Thyroid gland (tissue), 4 donors: ENCODE measurements around the gene CDK3. TPM values are rescaled to one million over a fixed set of nuclear protein-coding genes. Genes with fewer than 3 reads are reported as not detected.

Experiments used
- DNase-seq, 2 donors: peaks; one replicate each; pipeline ENCODE4 v3.0.0-alpha.2; 2019
- H3K27ac ChIP-seq, 3 donors: fragments of 200-600 bp; sonication (generic); 1 replicate in 2 of 3; 2 replicates in 1 of 3; pipeline ENCODE4 v1.5.1; 2016 to 2019; ENCODE audit warnings: mild to moderate bottlenecking in 1 of 3, moderate library complexity in 1 of 3
- H3K27me3 ChIP-seq: fragments of 200-600 bp; sonication (generic); one replicate; pipeline ENCODE4 v1.5.1; 2019
- H3K36me3 ChIP-seq, 2 donors: fragments of 200-600 bp; sonication (generic); one replicate each; pipeline ENCODE4 v1.5.1; 2016 to 2019
- H3K4me1 ChIP-seq, 2 donors: fragments of 200-600 bp; sonication (generic); one replicate each; pipeline ENCODE4 v1.5.1; 2017 to 2019
- H3K4me3 ChIP-seq, 3 donors: fragments of 200-600 bp; sonication (generic); replicated peaks in 1 of 3; 1 replicate in 2 of 3; 2 replicates in 1 of 3; pipeline ENCODE4 v1.5.1; 2016; ENCODE audit warnings: mild to moderate bottlenecking in 1 of 3
- H3K9me3 ChIP-seq: fragments of 200-600 bp; sonication (generic); one replicate; pipeline ENCODE4 v1.5.1; 2017
- POLR2A ChIP-seq, 2 donors: fragments of 450-650 bp; IDR thresholded peaks; one replicate each; pipeline ENCODE4 v1.6.1; 2017; ENCODE audit warnings: antibody characterized with exemption in 2 of 2, mild to moderate bottlenecking in 2 of 2, moderate library complexity in 1 of 2
- WGBS, 2 donors: methylation state at CpG; one replicate each; pipeline ENCODE4 v1.1.5; 2017; 5-methylcytosine and 5-hydroxymethylcytosine counted together
- intact Hi-C: fragments of 100-400 bp; cut with DNase I; formaldehyde crosslinking; loops from one replicate; pipeline ENCODE4 v1.15.1; 2023
- total RNA-seq, 4 donors: library from RNA; depleted of rRNA; stranded (reverse); fragments of >200 nt; gene quantifications; one replicate each; pipeline ENCODE4 v1.2.3, GENCODE V29; 2016
- TF ChIP-seq, protein P1 (sequence below), 6 experiments: fragments of 200-600 bp in 3 of 6; fragments of 450-650 bp in 3 of 6; sonication (generic) in 3 of 6; IDR thresholded peaks; one replicate each; pipeline ENCODE4 v1.5.1; 2016 to 2019; ENCODE audit warnings: antibody characterized with exemption in 6 of 6, mild to moderate bottlenecking in 2 of 6, inconsistent platforms in 1 of 6, moderate library complexity in 1 of 6

Gene CDK3
- total RNA-seq, 4 donors from 2014 or later, result 3.1 to 9.7 (median 9.3) TPM

DNA sequence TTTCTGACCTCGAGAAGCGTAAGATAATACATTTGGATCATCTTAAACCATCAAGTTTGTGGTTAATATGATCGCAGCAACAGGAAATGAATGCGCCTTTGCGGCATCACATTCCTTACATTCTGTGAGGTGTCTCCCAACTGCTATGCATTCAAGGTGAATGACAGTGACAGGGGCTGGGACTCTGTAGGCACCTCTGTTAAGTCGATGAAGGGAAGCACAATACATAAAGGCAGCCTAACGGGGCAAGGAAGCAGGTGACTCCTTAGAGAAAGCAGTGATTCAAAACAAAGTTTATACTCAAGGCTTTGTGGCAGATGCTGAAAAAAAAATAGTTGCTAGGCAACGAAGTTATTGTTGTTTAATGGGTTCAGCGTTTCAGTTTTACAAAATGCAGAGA, 48.1 kb downstream of the CDK3 start:
- Histone ChIP-seq H3K36me3 (peaks cover 59 to 66% of the 10 kb centered on the region in 2 donors), H3K4me1 (peaks cover 32 to 36% of the 10 kb centered on the region in 2 donors), H3K9me3 (no peaks in the 10 kb centered on the region), H3K4me3 (no peak overlapping the region), H3K27me3 (no peaks in the 10 kb centered on the region), H3K27ac (peak overlapping the region in 2 of 3 donors; percentile 23 to 92)
- TF ChIP-seq, protein P1, sequence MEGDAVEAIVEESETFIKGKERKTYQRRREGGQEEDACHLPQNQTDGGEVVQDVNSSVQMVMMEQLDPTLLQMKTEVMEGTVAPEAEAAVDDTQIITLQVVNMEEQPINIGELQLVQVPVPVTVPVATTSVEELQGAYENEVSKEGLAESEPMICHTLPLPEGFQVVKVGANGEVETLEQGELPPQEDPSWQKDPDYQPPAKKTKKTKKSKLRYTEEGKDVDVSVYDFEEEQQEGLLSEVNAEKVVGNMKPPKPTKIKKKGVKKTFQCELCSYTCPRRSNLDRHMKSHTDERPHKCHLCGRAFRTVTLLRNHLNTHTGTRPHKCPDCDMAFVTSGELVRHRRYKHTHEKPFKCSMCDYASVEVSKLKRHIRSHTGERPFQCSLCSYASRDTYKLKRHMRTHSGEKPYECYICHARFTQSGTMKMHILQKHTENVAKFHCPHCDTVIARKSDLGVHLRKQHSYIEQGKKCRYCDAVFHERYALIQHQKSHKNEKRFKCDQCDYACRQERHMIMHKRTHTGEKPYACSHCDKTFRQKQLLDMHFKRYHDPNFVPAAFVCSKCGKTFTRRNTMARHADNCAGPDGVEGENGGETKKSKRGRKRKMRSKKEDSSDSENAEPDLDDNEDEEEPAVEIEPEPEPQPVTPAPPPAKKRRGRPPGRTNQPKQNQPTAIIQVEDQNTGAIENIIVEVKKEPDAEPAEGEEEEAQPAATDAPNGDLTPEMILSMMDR (IDR thresholded peaks at IDR 0.05), result no peak
- TF ChIP-seq POLR2A (IDR thresholded peaks at IDR 0.05), result no peak
- intact Hi-C loops, result no loop called here
- 76 to 83% methylated on average over 9 of the region's 9 CpGs for WGBS, 2 donors
- no peak for DNase-seq

DNA sequence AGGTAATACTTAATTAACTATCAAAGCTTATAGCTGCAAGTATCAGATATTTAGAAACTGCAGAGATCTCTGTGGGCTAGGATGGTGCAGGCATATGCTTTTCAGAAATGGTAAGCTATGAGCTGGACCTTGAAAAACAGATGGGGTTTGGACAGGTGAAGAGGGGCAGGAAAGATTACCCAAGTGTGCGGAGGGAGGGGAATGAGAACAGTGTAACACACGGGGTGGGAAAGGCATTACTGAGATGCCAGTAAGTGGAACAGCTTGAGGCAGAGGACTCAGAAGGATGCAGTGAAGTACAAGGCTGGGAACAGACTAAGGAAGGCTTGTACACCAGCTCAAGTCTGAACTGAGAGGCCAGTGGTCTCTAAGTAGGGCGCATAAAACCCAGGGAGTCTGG, 48.6 kb downstream of the CDK3 start:
- Histone ChIP-seq H3K27ac (peak overlapping the region in 2 of 3 donors; percentile 92 to 96), H3K4me3 (no peak overlapping the region), H3K9me3 (no peaks in the 10 kb centered on the region), H3K36me3 (peaks cover 54 to 61% of the 10 kb centered on the region in 2 donors), H3K27me3 (no peaks in the 10 kb centered on the region), H3K4me1 (peaks cover 37 to 40% of the 10 kb centered on the region in 2 donors)
- intact Hi-C loops, result no loop called here
- TF ChIP-seq, protein P1 (IDR thresholded peaks at IDR 0.05), result no peak
- TF ChIP-seq POLR2A (IDR thresholded peaks at IDR 0.05), result no peak
- 82 to 93% methylated on average over 3 of the region's 3 CpGs for WGBS, 2 donors
- DNase-seq, result no peak

DNA sequence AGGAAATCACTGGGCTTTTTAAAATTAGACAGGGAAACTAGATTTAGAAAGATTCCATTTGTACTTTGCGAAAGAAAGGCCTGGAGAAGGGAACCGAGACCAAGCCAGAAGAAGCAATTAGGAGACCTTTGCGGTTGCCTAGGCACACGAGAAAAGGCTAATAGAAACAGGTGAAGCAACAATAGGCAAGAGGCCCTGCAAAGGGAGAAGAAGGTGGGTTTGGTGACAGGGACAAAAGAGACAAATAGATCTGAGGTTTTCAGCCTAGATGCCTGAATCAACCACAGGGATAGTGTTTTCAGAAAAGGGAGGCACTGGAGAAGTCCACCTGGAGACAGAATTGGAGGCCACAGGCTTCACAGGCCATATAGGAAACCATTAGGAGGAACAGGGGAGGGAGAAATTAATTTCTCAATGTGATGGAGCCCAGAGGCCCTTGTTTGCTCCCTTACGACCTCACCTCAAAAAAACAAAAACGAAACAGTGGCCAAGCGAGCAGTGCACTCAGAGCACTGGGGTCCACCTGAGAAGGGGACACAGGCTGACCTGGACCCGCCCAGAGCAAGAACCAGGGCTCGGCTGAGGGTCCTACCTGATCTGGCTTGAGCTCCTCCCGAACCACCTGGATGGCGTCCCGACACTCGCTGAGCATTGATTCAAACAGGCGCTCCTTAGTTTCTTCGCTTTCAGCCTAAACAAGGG, 49.3 kb downstream of the CDK3 start:
- H3K27me3 ChIP-seq, result no peaks in the 10 kb centered on the region
- 94 to 95% methylated on average over 15 of the region's 15 CpGs for WGBS, 2 donors
- H3K9me3 ChIP-seq, result no peaks in the 10 kb centered on the region
- H3K27ac ChIP-seq, result peak overlapping the region in 2 of 3 donors; percentile 92 to 96
- H3K36me3 ChIP-seq, result peaks cover 46 to 57% of the 10 kb centered on the region in 2 donors
- peaks cover 44 to 48% of the 10 kb centered on the region in 2 donors for H3K4me1 ChIP-seq
- no peak for TF ChIP-seq POLR2A (IDR thresholded peaks at IDR 0.05)
- TF ChIP-seq, protein P1 (IDR thresholded peaks at IDR 0.05), result no peak
- intact Hi-C loops, result no loop called here
- no peak overlapping the region for H3K4me3 ChIP-seq
- DNase-seq, result no peak

DNA sequence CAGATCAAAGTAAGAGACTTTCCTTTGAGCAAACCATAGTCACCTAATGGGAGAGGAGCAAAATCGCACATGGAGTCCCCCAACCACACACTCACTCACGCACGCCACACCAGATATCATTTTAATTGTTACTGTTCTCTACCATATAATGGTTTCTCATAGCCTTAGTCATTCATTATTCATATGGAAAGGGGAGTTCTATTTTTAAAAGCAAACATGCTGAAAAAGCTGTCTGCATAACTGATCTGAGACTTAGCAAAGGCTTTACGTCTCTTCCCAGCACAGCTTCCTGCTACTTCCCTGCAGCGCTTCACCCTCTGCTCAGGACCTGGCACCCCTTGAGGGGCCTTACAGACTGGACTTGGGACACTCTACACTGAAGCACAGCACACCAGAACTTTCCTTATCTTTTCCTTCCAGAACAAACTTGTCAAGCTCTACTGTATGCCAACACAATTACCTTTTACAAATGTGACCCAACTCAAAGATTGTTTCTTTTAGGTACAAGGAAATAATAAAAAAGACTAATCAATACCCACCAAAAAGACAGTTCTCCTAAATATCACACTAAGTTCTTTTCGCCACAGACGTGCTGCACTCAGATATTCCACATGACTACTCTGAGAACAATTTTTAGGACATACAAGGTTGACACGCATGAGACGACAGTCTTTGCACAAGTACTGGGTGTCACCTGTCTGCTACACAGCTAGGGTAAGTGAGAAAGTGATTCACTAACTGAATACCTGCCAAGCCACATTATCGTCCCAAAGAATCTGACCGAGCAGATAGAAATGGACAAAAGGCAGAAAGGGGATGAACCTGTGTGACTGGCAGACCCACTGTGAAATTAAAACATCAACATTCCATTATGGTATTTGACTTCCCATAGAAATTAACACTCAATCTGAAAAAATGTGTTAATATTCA, 50.1 kb downstream of the CDK3 start:
- WGBS, 2 donors, result 55 to 66% methylated on average over 11 of the region's 11 CpGs
- H3K27me3 ChIP-seq, result no peaks in the 10 kb centered on the region
- intact Hi-C loops, result no loop called here
- H3K36me3 ChIP-seq, result peaks cover 40 to 54% of the 10 kb centered on the region in 2 donors
- H3K4me1 ChIP-seq, result peaks cover 44 to 49% of the 10 kb centered on the region in 2 donors
- TF ChIP-seq, protein P1 (IDR thresholded peaks at IDR 0.05), result no peak
- TF ChIP-seq POLR2A (IDR thresholded peaks at IDR 0.05), result peak in 1 of 2 donors; percentile 42
- H3K27ac ChIP-seq, result peak overlapping the region; percentile 92 to 96 (median 93)
- DNase-seq, result peak; percentile 70 to 73
- H3K4me3 ChIP-seq, result no peak overlapping the region
- H3K9me3 ChIP-seq, result no peaks in the 10 kb centered on the region
